Measurements from ENCODE around the gene CHP1. TPM values are rescaled to one million over a fixed set of nuclear protein-coding genes. Genes with fewer than 3 reads are reported as not detected.
"Not testable (repeated sequence)": the region's sequence is repeated elsewhere in the genome, so short reads cannot be mapped to it uniquely, and the experiment has no call there.

CHP1 gene
- total RNA-seq, 1 donor from 2014 or later, result 124 TPM

- intact Hi-C loops (cut with micrococcal nuclease), result no loop called here
- H3K36me3 ChIP-seq, result peaks cover 84% of the 10 kb centered on the region
- no peak overlapping the region for H3K4me3 ChIP-seq
- H3K4me1 ChIP-seq, result peaks cover 52% of the 10 kb centered on the region
- TF ChIP-seq CTCF (IDR thresholded peaks at IDR 0.05; ENCODE audit: borderline replicate concordance), result no peak
- H3K27me3 ChIP-seq (ENCODE audit: low read depth), result no peaks in the 10 kb centered on the region
- DNase-seq, result no peak
- no peaks in the 10 kb centered on the region for H3K9me3 ChIP-seq (replicated peaks)
- H3K27ac ChIP-seq (replicated peaks), result no peak overlapping the region
These were observed 58.9 kb downstream of the CHP1 start for GRCh38 chr15:41289953-41290352.

GRCh38 chr15:41291065-41291631, 60.1 kb downstream of the CHP1 start:
- H3K9me3 ChIP-seq (replicated peaks), result no peaks in the 10 kb centered on the region
- H3K27ac ChIP-seq (replicated peaks), result no peak overlapping the region
- intact Hi-C loops (cut with micrococcal nuclease), result no loop called here
- DNase-seq, result no peak
- peaks cover 40% of the 10 kb centered on the region for H3K4me1 ChIP-seq
- no peaks in the 10 kb centered on the region for H3K27me3 ChIP-seq (ENCODE audit: low read depth)
- no peak overlapping the region for H3K4me3 ChIP-seq
- H3K36me3 ChIP-seq, result peaks cover 76% of the 10 kb centered on the region
- no peak for TF ChIP-seq CTCF (IDR thresholded peaks at IDR 0.05; ENCODE audit: borderline replicate concordance)

GRCh38 chr15:41292521-41292920, 61.5 kb downstream of the CHP1 start:
- no peak for TF ChIP-seq CTCF (IDR thresholded peaks at IDR 0.05; ENCODE audit: borderline replicate concordance)
- no peaks in the 10 kb centered on the region for H3K27me3 ChIP-seq (ENCODE audit: low read depth)
- intact Hi-C loops (cut with micrococcal nuclease), result no loop called here
- DNase-seq, result no peak
- no peak overlapping the region for H3K4me3 ChIP-seq
- H3K36me3 ChIP-seq, result peaks cover 76% of the 10 kb centered on the region
- H3K27ac ChIP-seq (replicated peaks), result no peak overlapping the region
- no peaks in the 10 kb centered on the region for H3K9me3 ChIP-seq (replicated peaks)
- peaks cover 26% of the 10 kb centered on the region for H3K4me1 ChIP-seq

- DNase-seq; H3K4me3 ChIP-seq; H3K27me3 ChIP-seq (ENCODE audit: low read depth); H3K9me3 ChIP-seq (replicated peaks); H3K27ac ChIP-seq (replicated peaks); H3K4me1 ChIP-seq; intact Hi-C loops (cut with micrococcal nuclease): not testable (repeated sequence)
- peaks cover 47% of the 10 kb centered on the region for H3K36me3 ChIP-seq
These were observed 70.1 kb downstream of the CHP1 start for GRCh38 chr15:41301139-41301538.

GRCh38 chr15:41301587-41301986, 70.5 kb downstream of the CHP1 start:
- H3K4me3 ChIP-seq, result no peak overlapping the region
- intact Hi-C loops (cut with micrococcal nuclease), result no loop called here
- no peak for TF ChIP-seq CTCF (IDR thresholded peaks at IDR 0.05; ENCODE audit: borderline replicate concordance)
- peaks cover 43% of the 10 kb centered on the region for H3K36me3 ChIP-seq
- no peaks in the 10 kb centered on the region for H3K27me3 ChIP-seq (ENCODE audit: low read depth)
- no peaks in the 10 kb centered on the region for H3K9me3 ChIP-seq (replicated peaks)
- no peak for DNase-seq
- H3K4me1 ChIP-seq, result peaks cover 5% of the 10 kb centered on the region
- H3K27ac ChIP-seq (replicated peaks), result no peak overlapping the region

- intact Hi-C loops (cut with micrococcal nuclease), result no loop called here
- TF ChIP-seq CTCF (IDR thresholded peaks at IDR 0.05; ENCODE audit: borderline replicate concordance), result no peak
- peaks cover 5% of the 10 kb centered on the region for H3K4me1 ChIP-seq
- peaks cover 16% of the 10 kb centered on the region for H3K36me3 ChIP-seq
- DNase-seq, result no peak
- H3K27ac ChIP-seq (replicated peaks), result no peak overlapping the region
- H3K27me3 ChIP-seq (ENCODE audit: low read depth), result no peaks in the 10 kb centered on the region
- no peaks in the 10 kb centered on the region for H3K9me3 ChIP-seq (replicated peaks)
- H3K4me3 ChIP-seq, result no peak overlapping the region
These were observed 73.2 kb downstream of the CHP1 start for GRCh38 chr15:41304149-41304770.
